ENCODE measurements around the gene MCCC1. TPM values are rescaled to one million over a fixed set of nuclear protein-coding genes. Genes with fewer than 3 reads are reported as not detected.

Gene MCCC1
- total and polyA plus RNA-seq, 2 of the 13 experiments (the other 11 are each of a cell fraction or from before 2014, with no cell fraction given), result 11.7 to 30.1 TPM

- TF ChIP-seq ZNF550 (CRISPR knock-in tag; IDR thresholded peaks at IDR 0.05; ENCODE audit: borderline replicate concordance) (no peak), ZNF160 (CRISPR knock-in tag; IDR thresholded peaks at IDR 0.05) (no peak), RAD51 (IDR thresholded peaks at IDR 0.05; ENCODE audit: borderline replicate concordance) (no peak), YY1 (IDR thresholded peaks at IDR 0.05; ENCODE audit: insufficient read depth, insufficient replicate concordance, low read depth, low read length) (peak; percentile 85), CHD2 (IDR thresholded peaks at IDR 0.05; ENCODE audit: low read depth, low read length) (peak; percentile 14; the same call in 1 of the 2 replicates), PHF5A (CRISPR knock-in tag; IDR thresholded peaks at IDR 0.05; ENCODE audit: low read depth, unreplicated experiment) (no peak), ZNF205 (CRISPR knock-in tag; IDR thresholded peaks at IDR 0.05) (no peak), ETS1 (CRISPR knock-in tag; IDR thresholded peaks at IDR 0.05) (no peak), ZNF574 (CRISPR knock-in tag; IDR thresholded peaks at IDR 0.05) (peak; percentile 46; the same call in 1 of the 2 replicates), SETDB1 (CRISPR knock-in tag; IDR thresholded peaks at IDR 0.05; ENCODE audit: borderline replicate concordance) (no peak), ZMAT5 (CRISPR knock-in tag; IDR thresholded peaks at IDR 0.05; ENCODE audit: borderline replicate concordance, low read depth) (no peak), ZSCAN29 (CRISPR knock-in tag; conservative IDR thresholded peaks at IDR 0.05) (peak; percentile 100), PHF8 (CRISPR knock-in tag; IDR thresholded peaks at IDR 0.05) (peak; percentile 86), TOE1 (CRISPR knock-in tag; IDR thresholded peaks at IDR 0.05) (no peak)
These were observed 118.9 kb downstream of the MCCC1 start, which contains the start of gene DCUN1D1 (continued) for GRCh38 chr3:182980204-182981037.

Data from HepG2 (cell line).